Activated naive CD8-positive, alpha-beta T cell treated with anti-CD3 and anti-CD28 coated beads for 36 hours (primary cell): Measurements from ENCODE around the gene DENND1A. TPM values are rescaled to one million over a fixed set of nuclear protein-coding genes. Genes with fewer than 3 reads are reported as not detected.
"Not testable (repeated sequence)": the region's sequence is repeated elsewhere in the genome, so short reads cannot be mapped to it uniquely, and the experiment has no call there.

Source experiments
- DNase-seq: peaks from one replicate; pipeline ENCODE4 v3.0.0; 2021
- H3K27ac Mint-ChIP-seq: one replicate; pipeline ENCODE4 v1.8.0; 2022; ENCODE audit warnings: mild to moderate bottlenecking, moderate library complexity, mixed read lengths
- H3K27me3 Mint-ChIP-seq: one replicate; pipeline ENCODE4 v1.8.0; 2022; ENCODE audit warnings: mild to moderate bottlenecking, mixed read lengths
- H3K36me3 Mint-ChIP-seq: one replicate; pipeline ENCODE4 v1.8.0; 2021; ENCODE audit warnings: mild to moderate bottlenecking, mixed read lengths
- H3K4me1 Mint-ChIP-seq: one replicate; pipeline ENCODE4 v1.8.0; 2021; ENCODE audit warnings: mixed read lengths
- H3K4me3 Mint-ChIP-seq: one replicate; pipeline ENCODE4 v1.8.0; 2022; ENCODE audit warnings: mild to moderate bottlenecking, moderate library complexity, mixed read lengths
- H3K9me3 Mint-ChIP-seq: one replicate; pipeline ENCODE4 v1.8.0; 2022; ENCODE audit warnings: mixed read lengths
- total RNA-seq, 2 experiments: library from RNA; stranded (reverse); gene quantifications; one replicate each; pipeline ENCODE4 v1.2.3, GENCODE V29; 2021

The DENND1A gene
- total RNA-seq, 2 experiments from 2014 or later, result 21.3 to 22.1 TPM

DNA sequence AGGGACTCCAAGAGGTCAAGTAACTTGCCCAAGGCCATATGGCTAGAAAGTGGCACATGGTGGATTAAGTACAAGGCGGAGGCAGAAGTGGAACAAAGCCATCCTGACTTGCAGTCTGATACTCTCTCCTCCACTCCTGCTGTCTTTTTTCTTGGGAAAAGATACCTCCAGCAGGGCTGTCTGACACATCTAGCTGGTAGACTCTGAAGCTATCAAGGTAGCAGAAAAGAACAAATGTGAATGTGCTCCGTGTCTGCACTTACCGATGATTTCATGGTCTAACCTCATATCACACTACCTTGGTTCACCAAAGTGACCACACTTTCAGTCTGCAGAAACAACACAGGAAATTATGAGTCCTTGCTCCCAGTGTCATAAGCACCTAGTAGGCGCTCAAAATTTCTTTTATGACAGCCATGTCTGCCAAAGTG lies 289.1 kb downstream of the DENND1A start:
- H3K4me1 Mint-ChIP-seq, result peaks cover 40% of the 10 kb centered on the region
- peak; percentile 38 for DNase-seq
- peaks cover 7% of the 10 kb centered on the region for H3K36me3 Mint-ChIP-seq
- no peak overlapping the region for H3K4me3 Mint-ChIP-seq
- H3K27ac Mint-ChIP-seq, result peak overlapping the region; percentile 48
- H3K9me3 Mint-ChIP-seq, result no peaks in the 10 kb centered on the region
- H3K27me3 Mint-ChIP-seq, result no peaks in the 10 kb centered on the region

DNA sequence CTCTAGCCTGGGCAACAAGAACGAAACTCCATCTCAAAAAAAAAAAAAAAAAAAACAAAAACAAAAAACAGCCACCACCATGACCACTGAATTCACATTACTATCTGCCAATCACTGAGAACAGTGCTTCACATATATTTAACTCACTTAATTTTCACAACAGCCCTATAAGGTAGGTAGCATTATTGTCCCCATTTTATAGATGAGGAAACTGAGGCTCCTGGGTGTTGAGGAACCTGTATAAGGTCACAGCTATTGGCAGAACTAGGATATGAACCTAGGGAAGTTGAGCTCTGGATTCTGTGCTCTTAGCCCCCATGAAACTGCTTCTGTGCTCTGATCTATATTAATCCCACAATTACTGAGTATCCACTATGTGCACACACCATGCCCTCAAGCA lies 290.2 kb downstream of the DENND1A start:
- no peak for DNase-seq
- Mint-ChIP-seq H3K36me3 (peaks cover 7% of the 10 kb centered on the region), H3K4me3 (no peak overlapping the region), H3K4me1 (peaks cover 49% of the 10 kb centered on the region), H3K27me3 (no peaks in the 10 kb centered on the region), H3K9me3 (no peaks in the 10 kb centered on the region), H3K27ac (no peak overlapping the region)

DNA sequence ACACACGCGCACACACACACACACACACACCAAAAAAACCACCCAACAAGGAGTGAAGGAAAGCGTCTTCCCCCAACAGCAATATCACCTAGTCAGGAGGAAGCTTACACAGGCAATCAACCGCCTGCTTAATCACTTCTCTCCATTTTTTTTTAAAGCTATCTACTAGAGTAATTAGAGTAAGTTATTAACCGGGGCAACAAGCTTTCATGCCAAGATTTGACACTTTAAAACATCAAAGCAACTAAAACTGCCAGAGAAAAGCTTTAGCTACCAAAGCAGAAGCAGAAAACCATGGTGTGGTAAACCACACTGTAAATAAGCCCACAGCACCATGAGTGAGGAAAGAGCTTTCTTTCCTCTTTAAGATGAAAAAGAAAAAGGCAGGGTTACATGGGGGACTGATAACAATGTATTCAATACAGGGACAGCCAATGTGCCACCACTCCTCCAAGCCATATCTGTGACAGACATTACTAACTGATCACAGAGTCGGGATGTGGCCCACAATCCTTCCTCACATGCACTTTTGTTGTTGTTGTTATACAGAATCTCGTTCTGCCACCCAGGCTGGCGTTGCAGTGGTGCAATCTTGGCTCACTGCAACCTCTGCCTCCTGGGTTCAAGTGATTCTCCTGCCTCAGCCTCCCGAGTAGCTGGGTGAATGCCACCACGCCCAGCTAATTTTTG lies 291.8 kb downstream of the DENND1A start:
- H3K27ac Mint-ChIP-seq, result peak overlapping the region; percentile 34
- peak; percentile 21 for DNase-seq

DNA sequence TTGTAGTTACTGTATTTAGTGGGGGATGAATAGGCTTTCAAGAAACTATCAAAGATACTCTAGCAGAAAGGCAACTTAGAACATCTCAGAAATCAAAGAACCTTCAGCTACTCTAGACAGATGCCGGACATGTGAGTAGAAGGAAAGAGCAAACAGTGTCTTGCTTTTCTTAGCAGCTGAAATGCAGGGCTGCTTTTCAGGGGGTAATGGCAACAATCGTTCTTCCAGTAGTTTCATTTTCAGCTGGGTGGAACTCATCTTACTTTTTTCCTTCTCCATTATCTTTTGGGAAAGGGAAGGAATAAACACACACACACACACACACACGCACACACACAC lies 292.4 kb downstream of the DENND1A start:
- H3K27ac Mint-ChIP-seq, result peak overlapping the region; percentile 34
- H3K4me1 Mint-ChIP-seq, result peaks cover 57% of the 10 kb centered on the region
- H3K27me3 Mint-ChIP-seq, result no peaks in the 10 kb centered on the region
- peak overlapping the region; percentile 52 for H3K4me3 Mint-ChIP-seq
- no peaks in the 10 kb centered on the region for H3K36me3 Mint-ChIP-seq
- no peak for DNase-seq
- H3K9me3 Mint-ChIP-seq, result no peaks in the 10 kb centered on the region

More for the DNA sequence above, 291.8 kb downstream of the DENND1A start:
- Mint-ChIP-seq H3K27me3 (no peaks in the 10 kb centered on the region), H3K9me3 (no peaks in the 10 kb centered on the region), H3K4me3 (peak overlapping the region; percentile 52), H3K4me1 (peaks cover 57% of the 10 kb centered on the region), H3K36me3 (peaks cover 2% of the 10 kb centered on the region)

DNA sequence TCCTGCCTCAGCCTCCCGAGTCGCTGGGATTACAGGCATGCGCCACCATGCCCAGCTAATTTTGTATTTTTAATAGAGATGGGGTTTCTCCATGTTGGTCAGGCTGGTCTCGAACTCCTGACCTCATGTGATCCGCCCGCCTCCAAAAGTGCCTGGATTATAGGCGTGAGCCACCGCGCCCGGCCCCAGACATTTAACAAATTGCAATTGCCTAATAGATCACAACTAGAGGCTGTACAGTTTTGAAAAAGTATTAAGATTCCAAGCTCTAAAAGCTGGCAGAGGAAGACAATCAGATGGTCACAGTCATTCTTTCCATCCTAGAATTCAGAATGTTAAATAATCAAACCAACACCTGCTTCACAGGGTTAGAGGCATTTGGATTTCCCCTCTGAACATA lies 293.1 kb downstream of the DENND1A start:
- H3K27me3 Mint-ChIP-seq, H3K36me3 Mint-ChIP-seq, DNase-seq, H3K4me3 Mint-ChIP-seq, H3K27ac Mint-ChIP-seq, H3K9me3 Mint-ChIP-seq: not testable (repeated sequence)
- H3K4me1 Mint-ChIP-seq, result peaks cover 57% of the 10 kb centered on the region

DNA sequence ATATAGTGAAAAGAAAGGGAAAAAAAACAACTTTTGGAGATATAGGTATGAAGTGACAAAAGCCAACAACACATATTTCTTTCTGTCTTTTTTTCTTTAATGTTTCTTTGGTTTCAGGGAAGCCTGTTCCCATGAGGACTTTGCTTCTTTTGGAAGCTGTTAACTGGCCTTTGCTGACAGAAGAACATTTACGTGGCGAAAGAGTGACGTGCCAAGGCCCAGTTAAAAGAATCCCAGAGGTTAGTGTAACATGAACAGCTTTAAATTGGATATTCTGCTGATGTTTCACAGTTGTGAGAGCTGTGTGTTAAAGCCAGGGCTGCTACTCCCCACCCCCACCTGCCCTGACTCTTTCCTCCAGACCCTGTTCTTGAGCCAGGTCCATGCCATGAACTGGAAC lies 298.1 kb downstream of the DENND1A start:
- H3K27me3 Mint-ChIP-seq, result no peaks in the 10 kb centered on the region
- H3K4me3 Mint-ChIP-seq, result no peak overlapping the region
- no peaks in the 10 kb centered on the region for H3K9me3 Mint-ChIP-seq
- peaks cover 10% of the 10 kb centered on the region for H3K36me3 Mint-ChIP-seq
- DNase-seq, result no peak
- no peak overlapping the region for H3K27ac Mint-ChIP-seq
- peaks cover 21% of the 10 kb centered on the region for H3K4me1 Mint-ChIP-seq

DNA sequence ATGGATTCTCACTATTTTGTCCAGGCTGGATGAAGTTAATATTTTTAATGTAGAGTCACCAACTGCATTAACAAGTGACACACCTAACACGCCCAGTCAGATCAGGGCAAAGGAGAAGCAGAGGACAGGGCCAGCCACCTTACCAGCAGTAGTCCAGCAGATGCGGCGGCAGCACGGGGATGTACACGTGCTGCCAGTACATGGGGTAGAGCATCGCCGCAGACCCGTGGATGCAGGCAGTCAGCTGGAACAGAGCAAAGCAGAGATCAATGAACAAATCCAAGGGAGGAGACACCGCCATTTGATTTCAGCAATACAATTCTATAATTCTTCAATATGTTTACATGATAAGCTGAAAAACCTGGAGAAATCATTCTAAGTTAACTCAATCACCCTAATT lies 299.7 kb downstream of the DENND1A start:
- no peak for DNase-seq
- Mint-ChIP-seq H3K27ac (no peak overlapping the region), H3K4me3 (no peak overlapping the region)

DNA sequence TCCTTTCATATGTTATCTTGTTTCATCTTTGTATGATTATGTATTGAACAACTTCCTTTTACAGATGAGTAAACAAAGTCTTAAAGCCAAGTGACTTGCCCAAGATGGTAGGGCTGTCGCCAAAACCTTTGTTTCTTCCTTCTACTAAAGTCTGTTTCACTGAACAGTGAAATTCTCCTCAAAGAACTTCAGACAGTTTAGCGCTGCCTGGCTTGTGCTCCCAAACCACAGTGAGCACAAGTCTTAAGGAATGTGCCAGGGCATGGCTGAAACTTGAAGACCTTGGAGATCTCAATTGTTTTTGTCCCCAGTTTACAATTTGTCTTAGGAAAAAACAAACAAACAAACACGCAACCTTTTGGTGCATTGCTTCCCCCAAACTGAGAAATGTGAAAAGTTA lies 300.4 kb downstream of the DENND1A start:
- Mint-ChIP-seq H3K4me1 (peaks cover 6% of the 10 kb centered on the region), H3K36me3 (peaks cover 18% of the 10 kb centered on the region), H3K27me3 (no peaks in the 10 kb centered on the region), H3K9me3 (no peaks in the 10 kb centered on the region), H3K27ac (no peak overlapping the region), H3K4me3 (no peak overlapping the region)
- DNase-seq, result no peak

More for the DNA sequence above, 299.7 kb downstream of the DENND1A start:
- Mint-ChIP-seq H3K9me3 (no peaks in the 10 kb centered on the region), H3K4me1 (peaks cover 12% of the 10 kb centered on the region), H3K36me3 (peaks cover 13% of the 10 kb centered on the region), H3K27me3 (no peaks in the 10 kb centered on the region)

DNA sequence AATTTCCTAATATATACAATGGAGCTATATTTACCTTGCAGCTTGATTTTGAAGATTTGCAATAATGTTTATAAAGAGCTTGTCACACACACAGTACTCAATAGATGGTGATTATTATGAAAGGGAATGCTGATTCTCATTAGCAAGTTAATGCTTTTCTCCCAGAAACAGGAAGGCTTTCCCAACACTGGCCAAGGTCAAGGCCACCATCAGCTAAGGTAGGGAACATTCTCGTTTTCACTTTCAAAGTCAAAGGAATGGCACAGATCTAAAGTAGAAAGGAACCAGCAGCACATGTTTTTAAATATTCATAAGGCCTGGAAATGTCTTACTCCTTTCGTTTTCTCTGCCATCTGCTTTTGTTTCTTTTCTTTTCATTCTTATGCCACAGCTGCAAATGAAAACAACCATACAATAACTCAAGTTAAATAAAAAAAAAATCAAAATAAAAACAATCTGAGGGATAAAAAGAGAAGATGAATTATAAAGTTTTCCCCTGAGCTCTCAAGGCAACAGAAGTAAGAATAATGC lies 307.1 kb downstream of the DENND1A start:
- H3K9me3 Mint-ChIP-seq, result no peaks in the 10 kb centered on the region
- peaks cover 2% of the 10 kb centered on the region for H3K4me1 Mint-ChIP-seq
- no peak for DNase-seq
- no peak overlapping the region for H3K4me3 Mint-ChIP-seq
- H3K27ac Mint-ChIP-seq, result no peak overlapping the region
- no peaks in the 10 kb centered on the region for H3K27me3 Mint-ChIP-seq
- H3K36me3 Mint-ChIP-seq, result peaks cover 10% of the 10 kb centered on the region

DNA sequence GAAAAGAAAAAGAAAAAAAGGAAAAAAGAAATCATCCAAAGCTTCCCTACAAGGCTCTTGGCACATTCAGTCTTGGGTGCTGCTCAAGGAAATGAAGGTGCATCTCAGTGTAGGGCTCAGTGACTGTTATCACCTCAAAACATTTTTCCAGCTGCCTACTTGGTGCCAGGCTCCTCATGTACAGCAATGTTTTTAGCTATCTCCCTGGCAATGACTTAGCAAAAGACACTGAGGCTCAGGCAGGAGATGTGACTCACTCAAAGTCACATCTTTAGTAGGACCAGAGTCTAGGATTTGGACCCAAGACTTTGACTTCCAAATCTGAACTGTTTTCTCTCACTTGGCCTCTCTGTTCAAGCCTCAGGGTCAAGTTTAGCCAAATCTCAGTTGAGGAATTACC lies 309.7 kb downstream of the DENND1A start:
- Mint-ChIP-seq H3K27ac (no peak overlapping the region), H3K9me3 (no peaks in the 10 kb centered on the region)
- no peak for DNase-seq

DNA sequence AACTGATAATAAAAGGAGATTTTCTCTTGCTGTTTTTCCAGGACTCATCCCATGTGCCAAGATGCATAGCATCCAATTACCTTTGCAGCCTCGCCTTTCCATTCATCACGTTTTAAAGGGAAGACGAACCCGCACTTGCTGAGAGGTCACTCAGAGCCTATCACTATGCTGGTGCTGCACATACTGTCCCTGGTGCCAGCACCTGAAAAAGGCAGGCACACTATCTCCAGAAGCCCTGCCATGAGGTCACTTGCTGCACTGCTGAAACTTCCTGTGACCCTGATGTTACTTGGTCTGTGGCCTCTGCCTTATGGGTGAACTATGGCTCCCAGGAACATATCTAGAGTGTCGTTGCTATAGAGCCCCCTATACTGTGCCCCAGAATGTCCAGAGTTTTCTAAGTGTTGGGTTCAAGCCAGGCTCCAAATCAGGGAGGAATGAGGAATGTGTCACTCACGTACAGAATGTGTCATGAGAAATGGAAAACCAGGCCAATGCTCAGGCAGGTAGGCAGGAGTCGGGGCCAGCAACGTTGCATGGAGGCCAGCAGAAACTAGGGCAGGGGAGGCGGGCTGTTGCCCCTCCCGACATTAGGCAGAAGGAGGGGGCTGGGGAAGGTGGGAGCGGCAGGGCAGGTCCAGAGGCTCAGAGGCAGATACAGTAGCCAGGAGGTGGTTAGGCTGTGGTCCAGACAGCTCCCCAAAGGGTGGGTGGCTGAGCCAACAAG lies 311.8 kb downstream of the DENND1A start:
- no peaks in the 10 kb centered on the region for H3K27me3 Mint-ChIP-seq
- DNase-seq, result no peak
- no peak overlapping the region for H3K4me3 Mint-ChIP-seq
- H3K9me3 Mint-ChIP-seq, result no peaks in the 10 kb centered on the region
- peaks cover 8% of the 10 kb centered on the region for H3K4me1 Mint-ChIP-seq
- H3K27ac Mint-ChIP-seq, result no peak overlapping the region
- peaks cover 8% of the 10 kb centered on the region for H3K36me3 Mint-ChIP-seq

More for the DNA sequence above, 309.7 kb downstream of the DENND1A start:
- Mint-ChIP-seq H3K27me3 (no peaks in the 10 kb centered on the region), H3K4me3 (no peak overlapping the region), H3K4me1 (peaks cover 5% of the 10 kb centered on the region), H3K36me3 (peaks cover 15% of the 10 kb centered on the region)

DNA sequence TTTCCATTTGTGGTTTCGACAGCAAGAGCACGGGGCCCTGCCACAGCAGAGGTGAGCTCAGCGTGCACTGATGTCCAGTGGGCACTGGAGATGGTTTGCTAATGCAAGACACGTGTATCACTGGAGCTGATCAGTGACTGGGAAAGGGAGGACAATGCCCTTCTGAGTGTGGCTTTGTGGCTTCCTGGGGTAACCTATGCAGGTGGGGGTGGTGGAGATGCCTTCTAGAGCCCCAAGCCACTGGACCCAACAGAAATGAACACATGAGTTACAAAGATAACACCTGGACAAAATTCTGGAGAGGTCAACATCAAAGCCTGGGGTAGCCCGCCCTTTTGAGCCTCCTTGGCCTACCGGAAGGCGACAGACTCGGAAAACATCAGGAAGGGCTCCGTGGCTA lies 312.6 kb downstream of the DENND1A start:
- Mint-ChIP-seq H3K4me1 (peaks cover 8% of the 10 kb centered on the region), H3K27ac (no peak overlapping the region), H3K36me3 (peaks cover 8% of the 10 kb centered on the region), H3K9me3 (no peaks in the 10 kb centered on the region), H3K4me3 (no peak overlapping the region), H3K27me3 (no peaks in the 10 kb centered on the region)
- DNase-seq, result no peak

DNA sequence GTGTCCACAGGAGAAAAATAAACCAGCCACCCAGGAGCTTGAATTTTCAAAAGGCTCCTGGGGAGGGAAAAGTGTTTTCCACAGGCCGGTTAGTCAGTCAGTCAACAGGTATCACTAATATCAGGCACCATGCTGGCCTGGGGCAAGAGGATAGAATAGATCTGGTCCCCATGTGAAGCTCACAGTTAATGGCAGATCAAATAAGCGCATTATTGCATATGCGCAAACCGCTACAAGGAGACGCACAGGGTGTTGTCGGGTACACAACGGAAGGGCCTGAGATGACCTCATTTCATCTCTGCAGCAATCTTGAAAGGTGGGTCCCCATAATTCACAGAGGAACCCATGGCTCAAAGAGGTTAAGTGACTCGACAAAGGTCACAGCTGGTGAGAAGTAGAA lies 313.2 kb downstream of the DENND1A start:
- DNase-seq, result no peak
- Mint-ChIP-seq H3K4me3 (no peak overlapping the region), H3K4me1 (peaks cover 8% of the 10 kb centered on the region), H3K27me3 (no peaks in the 10 kb centered on the region), H3K9me3 (no peaks in the 10 kb centered on the region), H3K27ac (peak overlapping the region; percentile 48), H3K36me3 (peaks cover 8% of the 10 kb centered on the region)

DNA sequence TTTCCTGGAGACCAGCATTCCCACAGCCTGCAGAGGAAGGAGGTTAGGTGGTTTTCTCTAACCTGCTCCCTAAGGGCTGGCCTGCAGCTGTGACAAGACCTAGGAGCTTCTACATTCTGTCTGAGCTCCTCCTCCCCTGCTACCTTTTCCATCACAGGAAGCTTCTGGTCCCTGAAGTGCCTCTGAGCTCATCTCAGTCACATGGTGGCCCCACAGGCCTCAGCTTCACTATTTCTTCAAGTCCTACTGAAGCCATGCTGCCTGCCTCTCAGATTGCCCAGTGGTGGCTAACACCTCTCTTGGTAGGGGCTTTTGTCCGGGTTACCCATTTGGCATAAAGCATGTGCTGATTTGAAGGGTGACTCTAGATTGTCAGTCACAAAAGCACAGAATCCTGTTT lies 314.5 kb downstream of the DENND1A start:
- no peak overlapping the region for H3K4me3 Mint-ChIP-seq
- H3K27me3 Mint-ChIP-seq, result no peaks in the 10 kb centered on the region
- no peaks in the 10 kb centered on the region for H3K9me3 Mint-ChIP-seq
- H3K36me3 Mint-ChIP-seq, result peaks cover 8% of the 10 kb centered on the region
- no peak for DNase-seq
- H3K27ac Mint-ChIP-seq, result no peak overlapping the region
- H3K4me1 Mint-ChIP-seq, result peaks cover 6% of the 10 kb centered on the region

DNA sequence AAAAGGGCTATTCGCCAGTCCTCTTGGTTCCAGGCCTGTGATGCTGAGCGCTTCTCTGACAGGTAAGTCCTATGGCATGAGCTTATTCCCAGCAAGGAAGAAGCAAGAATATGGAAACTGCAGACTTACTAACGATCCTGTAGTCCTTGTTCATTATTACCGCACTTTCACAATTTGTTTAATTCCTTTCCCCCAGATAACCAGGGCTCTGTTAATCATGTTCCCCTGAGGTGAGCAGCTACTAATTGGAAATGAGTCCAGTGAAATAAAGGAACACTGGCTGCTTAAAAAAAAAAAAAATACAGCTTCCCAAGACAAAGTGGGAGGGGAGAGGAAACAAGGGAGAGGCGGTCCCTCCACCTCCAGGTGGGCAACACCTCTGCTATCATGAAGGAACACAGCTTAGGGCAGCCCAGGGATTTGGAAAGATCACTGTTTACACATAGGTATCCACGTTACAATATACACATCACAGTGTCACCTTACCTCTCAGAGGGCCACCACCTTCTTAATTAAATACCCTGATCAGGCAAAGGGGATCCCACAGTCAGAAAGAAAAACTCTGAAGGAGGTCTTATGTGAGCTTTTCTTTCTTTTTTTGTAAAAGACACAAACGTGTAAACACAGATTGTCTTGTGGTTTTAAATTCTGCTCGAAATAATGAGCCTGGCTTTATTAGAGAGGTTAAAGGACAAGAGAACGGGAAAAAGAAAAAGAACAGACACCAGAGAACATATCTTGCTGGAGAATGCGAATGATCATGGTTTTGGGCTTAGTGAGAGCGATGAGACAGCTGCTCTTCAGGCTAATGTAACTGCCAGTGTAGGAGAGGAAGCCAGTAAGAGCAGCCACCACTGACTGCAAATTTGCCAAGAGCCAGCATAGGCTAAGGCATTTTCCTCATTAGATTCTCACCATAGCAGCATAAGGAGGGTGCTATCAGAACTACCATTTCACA lies 315.3 kb downstream of the DENND1A start:
- Mint-ChIP-seq H3K4me1 (peaks cover 6% of the 10 kb centered on the region), H3K9me3 (no peaks in the 10 kb centered on the region), H3K27me3 (no peaks in the 10 kb centered on the region), H3K36me3 (peaks cover 8% of the 10 kb centered on the region), H3K4me3 (no peak overlapping the region), H3K27ac (no peak overlapping the region)
- DNase-seq, result no peak
